GM12892 (cell line): ENCODE results near the gene RELN.
"Not testable (repeated sequence)": the region's sequence is repeated elsewhere in the genome, so short reads cannot be mapped to it uniquely, and the experiment has no call there.

Source experiments
- DNase-seq: peaks from one replicate; pipeline ENCODE4 v3.0.0; 2011; ENCODE audit not compliant: insufficient read length
- FAIRE-seq: peaks from 2 replicates; lab custom pipeline; 2011; peaks lifted over from hg19 to GRCh38; lab: Jason Lieb, UNC
- POLR2A ChIP-seq: IDR thresholded peaks from 2 replicates; pipeline ENCODE4 v1.6.1; 2011; ENCODE audit warnings: low read depth, low read length, control low read depth
- POLR2AphosphoS5 ChIP-seq: IDR thresholded peaks from 2 replicates; pipeline ENCODE4 v1.6.1; 2011; ENCODE audit warnings: low read depth, low read length, control low read depth
- TAF1 ChIP-seq: IDR thresholded peaks from 2 replicates; pipeline ENCODE4 v1.6.1; 2011; ENCODE audit warnings: low read depth, mild to moderate bottlenecking, control low read depth, low read length, borderline replicate concordance

RELN gene

GRCh38 chr7:103914147-103914899 is 75.1 kb downstream of the RELN start:
- FAIRE-seq: no peak
- TF ChIP-seq TAF1 (no peak), POLR2A (no peak), POLR2AphosphoS5 (no peak)
- no peak for DNase-seq

- FAIRE-seq: no peak
- TF ChIP-seq POLR2A (no peak), POLR2AphosphoS5 (no peak), TAF1 (no peak)
Measured at GRCh38 chr7:103912891-103913605, 76.4 kb downstream of the RELN start.

GRCh38 chr7:103911015-103911414 is 78.4 kb downstream of the RELN start:
- not testable (repeated sequence) for DNase-seq, FAIRE-seq

More at GRCh38 chr7:103912891-103913605, 76.4 kb downstream of the RELN start:
- no peak for DNase-seq

GRCh38 chr7:103905997-103906396 is 83.5 kb downstream of the RELN start:
- no peak for DNase-seq
- no peak for TF ChIP-seq POLR2AphosphoS5
- no peak for TF ChIP-seq POLR2A
- no peak for TF ChIP-seq TAF1
- FAIRE-seq: no peak

GRCh38 chr7:103902917-103903316 is 86.5 kb downstream of the RELN start:
- no peak for FAIRE-seq
- no peak for TF ChIP-seq TAF1
- no peak for TF ChIP-seq POLR2A
- no peak for TF ChIP-seq POLR2AphosphoS5

GRCh38 chr7:103896826-103897225 is 92.6 kb downstream of the RELN start:
- DNase-seq, FAIRE-seq: not testable (repeated sequence)

More at GRCh38 chr7:103902917-103903316, 86.5 kb downstream of the RELN start:
- no peak for DNase-seq

GRCh38 chr7:103894656-103895596 is 94.5 kb downstream of the RELN start:
- no peak for TF ChIP-seq POLR2A
- no peak for TF ChIP-seq POLR2AphosphoS5
- no peak for TF ChIP-seq TAF1
- FAIRE-seq (no peak), DNase-seq (no peak)

- no peak for FAIRE-seq
Measured at GRCh38 chr7:103893350-103893749, 96.1 kb downstream of the RELN start.

GRCh38 chr7:103889451-103889850 is 100.0 kb downstream of the RELN start:
- TF ChIP-seq TAF1 (no peak), POLR2A (no peak), POLR2AphosphoS5 (no peak)
- no peak for FAIRE-seq
- DNase-seq: no peak

More at GRCh38 chr7:103893350-103893749, 96.1 kb downstream of the RELN start:
- TF ChIP-seq POLR2A (no peak), TAF1 (no peak), POLR2AphosphoS5 (no peak)
- no peak for DNase-seq

- DNase-seq: no peak
- TF ChIP-seq POLR2AphosphoS5 (no peak), TAF1 (no peak), POLR2A (no peak)
- FAIRE-seq: no peak
Measured at GRCh38 chr7:103888603-103889153, 100.8 kb downstream of the RELN start.

GRCh38 chr7:103887853-103888602 is 101.4 kb downstream of the RELN start:
- FAIRE-seq (no peak), DNase-seq (no peak)
- TF ChIP-seq TAF1: no peak
- TF ChIP-seq POLR2AphosphoS5: no peak
- TF ChIP-seq POLR2A: no peak
